ENCODE data around the gene PLCXD1.
"Not testable (repeated sequence)": the region's sequence is repeated elsewhere in the genome, so short reads cannot be mapped to it uniquely, and the experiment has no call there.

Gene PLCXD1

DNA sequence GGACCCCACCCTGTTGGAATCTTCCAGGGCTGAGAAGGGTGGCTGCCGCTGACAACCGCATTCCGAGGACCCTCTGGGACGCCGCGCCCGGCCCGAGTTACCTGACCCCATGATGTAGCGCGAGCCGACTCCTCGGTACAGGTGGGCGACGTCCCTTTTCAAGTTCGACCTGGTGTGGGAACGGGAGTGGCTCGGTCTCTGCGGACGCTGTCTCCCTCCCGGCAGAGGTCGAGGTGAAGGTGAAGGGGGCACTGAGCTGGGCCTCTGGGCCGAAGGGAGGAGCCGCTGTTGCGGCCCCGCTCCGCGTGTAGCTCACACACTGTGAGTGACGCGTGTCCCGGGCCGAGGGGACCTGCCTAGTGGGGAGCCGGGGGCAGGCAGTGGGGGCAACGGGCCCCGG is 32.9 kb downstream of the PLCXD1 start:
- no peak overlapping the region for H3K4me3 ChIP-seq (ENCODE audit: low read depth, low read length)
- no peak for DNase-seq (ENCODE audit: low read depth)

DNA sequence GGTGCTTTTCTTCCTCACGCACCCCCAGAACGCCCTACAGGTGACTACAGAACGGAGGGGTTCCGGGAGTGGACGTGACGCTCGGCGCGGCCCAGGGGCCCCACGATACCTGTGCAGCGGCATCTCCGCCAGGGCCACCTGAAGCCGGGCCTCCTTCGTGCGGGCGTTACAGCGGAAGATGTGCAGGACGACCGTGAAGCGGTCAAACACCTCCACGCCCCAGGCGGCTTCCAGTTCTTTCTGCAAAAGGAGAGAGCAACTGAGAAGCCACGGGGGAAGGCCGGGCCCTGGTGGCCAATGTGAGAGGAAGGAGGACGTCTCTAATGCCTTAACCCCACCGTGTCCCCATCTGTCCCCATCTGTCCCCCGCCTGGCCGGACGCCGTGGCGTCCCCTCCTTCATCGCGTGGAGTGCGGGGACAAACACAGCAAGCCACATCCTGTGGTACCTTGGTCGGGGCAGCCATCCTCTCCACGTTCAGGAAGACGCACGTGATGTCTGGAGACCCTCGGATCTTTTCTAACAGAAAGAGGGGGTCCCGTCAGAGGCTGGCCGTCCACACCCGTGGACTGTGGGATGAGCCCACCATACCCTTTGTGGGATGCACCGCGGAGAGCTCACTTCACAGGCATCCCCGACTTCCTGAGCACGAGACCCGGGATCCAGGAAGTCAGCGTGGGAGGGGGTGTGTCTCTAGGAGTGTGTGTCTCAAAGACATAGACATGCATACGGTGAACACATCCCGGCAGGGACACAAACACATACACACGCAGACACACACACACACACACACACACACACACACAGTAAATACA is 33.8 kb downstream of the PLCXD1 start:
- H3K4me3 ChIP-seq (ENCODE audit: low read depth, low read length), result no peak overlapping the region
- DNase-seq (ENCODE audit: low read depth), result no peak

DNA sequence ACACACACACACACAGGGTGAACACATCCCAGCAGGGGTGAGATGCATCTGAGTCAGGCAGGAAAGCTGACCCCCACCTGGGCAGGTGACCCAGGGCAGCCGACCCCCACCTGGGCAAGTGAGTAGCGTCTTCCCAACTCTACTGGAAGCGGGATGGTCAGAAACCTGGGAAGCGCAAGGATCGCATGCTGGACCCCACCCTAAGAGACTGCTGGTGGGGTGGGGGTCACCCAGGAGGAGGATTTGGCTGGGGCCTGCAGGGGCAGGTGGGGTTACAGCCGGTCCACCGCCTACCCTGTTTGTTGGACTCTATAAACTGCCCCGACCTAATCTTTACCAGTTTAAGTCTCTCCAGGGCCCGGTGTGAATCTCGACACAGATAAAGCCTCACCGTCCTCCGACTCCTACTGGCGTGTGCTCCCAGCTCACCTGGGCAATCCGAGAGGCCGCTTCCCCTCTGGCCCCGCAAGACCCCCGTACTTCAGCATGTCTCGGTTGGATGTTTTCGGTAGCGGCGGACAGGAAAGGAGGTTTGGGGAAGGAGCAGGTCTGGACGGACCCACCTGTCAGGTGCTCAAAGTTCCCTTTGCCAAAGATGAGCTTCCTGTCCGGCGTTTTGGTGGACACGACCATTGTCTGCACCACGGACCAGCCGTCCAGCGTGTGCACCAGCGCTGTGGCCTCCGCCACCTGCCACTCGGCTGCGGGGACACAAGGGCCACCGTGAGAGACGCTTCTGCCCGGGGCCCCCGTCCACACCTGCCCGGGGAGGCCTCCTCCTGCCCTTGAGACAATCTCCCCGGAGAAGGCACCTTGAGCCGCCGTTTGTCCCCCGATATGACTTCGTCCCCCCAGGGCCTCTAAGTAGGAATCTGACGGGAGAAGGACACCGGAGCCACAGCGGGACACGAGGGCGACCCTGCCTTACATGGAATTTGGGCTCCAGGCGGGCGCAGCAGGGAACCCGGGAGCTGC is 35.5 kb downstream of the PLCXD1 start:
- no peak for DNase-seq (ENCODE audit: low read depth)
- H3K4me3 ChIP-seq (ENCODE audit: low read depth, low read length), result no peak overlapping the region

DNA sequence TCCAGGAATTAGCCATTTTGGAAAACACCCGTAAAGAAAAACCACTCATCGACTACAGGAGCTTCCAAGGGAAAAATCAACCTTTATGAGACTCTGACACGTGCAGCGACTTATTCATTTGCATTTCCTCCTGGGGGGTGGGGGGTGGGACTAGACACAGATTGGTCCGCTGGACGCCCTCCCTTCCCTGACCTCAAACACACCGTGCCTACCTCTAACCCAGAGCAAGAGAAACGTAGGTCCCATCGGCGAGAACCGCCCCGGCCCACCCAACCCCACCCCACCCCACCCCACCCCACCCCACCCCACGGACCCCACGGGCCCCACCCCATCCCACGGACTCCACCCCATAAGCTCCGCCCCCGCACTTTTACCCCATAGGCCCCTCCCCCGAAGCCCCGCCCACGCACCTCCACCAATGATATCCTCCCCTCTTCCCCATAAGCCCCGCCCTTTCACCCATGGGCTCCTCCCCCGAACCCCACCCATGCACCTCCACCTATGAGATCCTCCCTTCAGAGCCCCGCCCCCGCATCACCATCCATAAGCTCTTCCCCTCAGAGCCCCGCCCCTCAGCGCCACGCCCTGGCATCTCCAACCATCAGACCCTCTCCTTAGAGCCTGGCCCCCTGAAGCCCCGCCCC is 36.4 kb downstream of the PLCXD1 start:
- peak overlapping the region; percentile 77 for H3K4me3 ChIP-seq (ENCODE audit: low read depth, low read length)
- no peak for DNase-seq (ENCODE audit: low read depth)

DNA sequence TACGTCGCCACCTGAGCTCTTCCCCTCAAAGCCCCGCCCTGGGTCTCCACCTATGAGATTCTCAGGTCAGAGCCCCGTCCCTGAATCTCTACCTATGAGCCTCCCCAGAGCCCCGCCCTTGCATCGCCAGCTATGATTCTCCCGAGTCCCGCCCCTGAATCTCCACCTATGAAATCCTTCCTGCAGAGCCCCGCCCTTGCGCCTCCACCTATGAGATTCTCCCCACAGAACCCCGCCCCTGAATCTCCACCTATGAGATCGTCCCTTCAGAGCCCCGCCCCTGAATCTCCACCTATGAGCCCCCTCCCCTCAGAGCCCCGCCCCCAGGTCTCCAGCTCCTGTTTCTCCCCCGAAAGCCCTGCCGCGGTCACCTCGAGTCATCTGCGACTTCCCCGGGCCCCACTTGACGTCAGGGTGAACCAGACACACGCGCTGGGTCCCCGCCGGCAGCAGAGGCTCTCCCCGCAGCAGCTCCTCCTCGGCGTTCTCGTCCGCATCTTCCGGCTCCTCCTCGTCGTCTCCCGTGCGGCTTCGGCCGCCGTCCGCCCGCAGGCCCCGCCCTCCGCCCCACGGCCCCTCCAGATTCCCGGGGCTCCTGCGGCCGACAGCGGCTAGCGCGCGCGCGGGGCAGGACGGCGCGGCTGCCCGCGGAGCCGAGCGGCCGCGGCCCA is 37.0 kb downstream of the PLCXD1 start:
- peak; percentile 96 for DNase-seq (ENCODE audit: low read depth)
- peak overlapping the region; percentile 77 for H3K4me3 ChIP-seq (ENCODE audit: low read depth, low read length)

DNA sequence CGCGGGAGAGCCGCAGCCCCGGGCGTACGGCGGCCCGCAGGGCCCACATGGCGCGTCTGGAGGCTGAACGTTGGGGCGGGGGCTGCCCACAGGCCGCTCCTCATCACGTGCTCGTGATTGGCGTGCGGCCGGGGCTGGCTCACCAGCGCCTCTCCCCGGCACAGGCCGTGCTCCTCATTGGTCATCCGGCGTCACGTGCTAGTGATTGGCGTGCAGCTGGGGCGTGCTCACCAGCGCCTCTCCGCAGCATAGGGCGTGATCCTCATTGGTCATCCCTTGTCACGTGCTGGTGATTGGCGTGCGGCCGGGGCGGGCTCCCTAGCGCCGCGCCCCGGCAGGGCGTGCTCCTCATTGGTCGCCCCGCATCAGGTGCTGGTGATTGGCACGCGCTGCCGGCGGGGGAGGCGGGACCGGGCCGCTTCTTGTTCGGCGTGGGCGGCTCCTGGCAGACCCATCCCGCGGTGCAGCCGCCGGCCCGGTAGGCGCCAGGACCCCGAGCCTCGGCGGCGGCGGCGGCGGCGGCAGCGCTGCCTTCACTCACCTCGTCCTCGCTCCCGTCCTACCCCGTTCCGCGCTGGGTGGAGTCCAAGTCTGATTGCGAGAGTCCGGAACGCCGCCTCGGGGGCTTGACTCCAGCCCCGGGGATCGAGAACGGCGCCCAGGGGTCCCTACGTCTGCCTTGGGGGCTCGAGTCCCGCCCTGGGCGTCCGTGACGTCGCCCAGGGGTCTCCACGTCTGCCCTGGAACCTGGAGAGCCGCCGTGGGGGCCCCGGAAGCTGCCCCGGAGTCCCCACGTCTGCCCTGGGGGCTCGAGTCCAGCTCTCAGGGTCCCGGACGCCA is 37.8 kb downstream of the PLCXD1 start, which contains the start of gene GTPBP6:
GTPBP6 (minus strand) TSS at position 58 of the 840 bp plus-strand sequence; CDS start at position 49, 9 bp downstream.
- H3K4me3 ChIP-seq (ENCODE audit: low read depth, low read length), result peak within 1 kb of the TSS; percentile 96
- DNase-seq (ENCODE audit: low read depth), result peak; percentile 99

DNA sequence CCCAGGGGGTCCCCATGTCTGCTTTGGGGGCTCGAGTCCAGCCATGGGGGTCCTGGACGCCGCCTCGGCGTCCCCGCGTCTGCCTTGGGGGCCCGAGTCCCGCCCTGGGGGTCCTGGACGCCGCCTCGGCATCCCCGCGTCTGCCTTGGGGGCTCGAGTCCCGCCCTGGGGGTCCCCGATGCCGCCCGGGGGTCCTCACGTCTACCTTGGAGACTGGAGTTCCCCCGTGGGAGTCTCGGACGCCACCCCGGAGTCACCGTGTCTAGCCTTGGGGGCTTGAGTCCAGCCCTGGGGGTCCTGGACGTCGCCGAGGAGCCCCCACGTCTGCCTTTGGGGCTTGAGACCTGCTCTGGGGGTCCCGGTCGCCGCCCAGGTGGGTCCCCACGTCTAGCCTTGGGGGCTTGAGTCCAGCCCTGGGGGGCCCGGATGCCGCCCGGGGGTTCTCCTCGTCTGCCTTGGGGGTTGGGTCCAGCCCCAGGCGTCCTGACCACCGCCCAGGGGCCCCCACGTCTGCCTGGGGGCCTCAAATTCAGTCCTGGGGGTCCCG is 38.5 kb downstream of the PLCXD1 start:
- peak overlapping the region; percentile 96 for H3K4me3 ChIP-seq (ENCODE audit: low read depth, low read length)
- DNase-seq (ENCODE audit: low read depth), result no peak

DNA sequence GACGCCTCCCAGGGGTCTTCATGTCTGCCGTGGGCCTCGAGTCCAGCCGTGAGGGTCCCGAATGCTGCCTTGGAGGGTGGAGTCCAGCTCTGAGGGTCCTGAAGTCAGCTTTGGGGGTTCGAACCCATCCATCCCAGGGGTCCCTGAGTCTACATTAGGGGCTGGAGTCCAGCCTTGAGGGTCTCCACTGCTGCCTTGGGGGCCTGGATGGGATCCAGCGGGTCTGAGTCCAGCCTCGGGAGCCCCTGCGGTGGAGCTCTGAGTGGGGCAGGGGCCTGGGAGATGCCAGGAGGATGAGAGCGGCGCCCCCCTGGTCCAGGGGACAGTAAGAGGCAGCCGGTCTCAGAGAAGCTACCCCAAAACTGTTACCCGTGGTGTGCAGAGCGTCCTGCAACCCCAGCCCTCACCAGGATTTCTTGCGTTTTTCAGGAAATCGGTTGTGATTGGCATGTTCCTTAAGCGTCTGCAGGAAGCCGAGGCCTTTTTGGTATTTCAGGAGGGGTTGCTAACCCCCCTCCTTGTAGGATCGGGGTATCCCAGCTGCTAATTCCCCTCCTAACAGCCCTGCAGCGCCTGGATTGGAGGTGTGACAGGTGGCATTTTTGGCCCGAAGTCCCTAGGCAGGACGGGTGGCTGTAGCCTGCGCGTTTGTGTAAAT is 39.1 kb downstream of the PLCXD1 start:
- no peak for DNase-seq (ENCODE audit: low read depth)
- H3K4me3 ChIP-seq (ENCODE audit: low read depth, low read length), result peak overlapping the region; percentile 96

DNA sequence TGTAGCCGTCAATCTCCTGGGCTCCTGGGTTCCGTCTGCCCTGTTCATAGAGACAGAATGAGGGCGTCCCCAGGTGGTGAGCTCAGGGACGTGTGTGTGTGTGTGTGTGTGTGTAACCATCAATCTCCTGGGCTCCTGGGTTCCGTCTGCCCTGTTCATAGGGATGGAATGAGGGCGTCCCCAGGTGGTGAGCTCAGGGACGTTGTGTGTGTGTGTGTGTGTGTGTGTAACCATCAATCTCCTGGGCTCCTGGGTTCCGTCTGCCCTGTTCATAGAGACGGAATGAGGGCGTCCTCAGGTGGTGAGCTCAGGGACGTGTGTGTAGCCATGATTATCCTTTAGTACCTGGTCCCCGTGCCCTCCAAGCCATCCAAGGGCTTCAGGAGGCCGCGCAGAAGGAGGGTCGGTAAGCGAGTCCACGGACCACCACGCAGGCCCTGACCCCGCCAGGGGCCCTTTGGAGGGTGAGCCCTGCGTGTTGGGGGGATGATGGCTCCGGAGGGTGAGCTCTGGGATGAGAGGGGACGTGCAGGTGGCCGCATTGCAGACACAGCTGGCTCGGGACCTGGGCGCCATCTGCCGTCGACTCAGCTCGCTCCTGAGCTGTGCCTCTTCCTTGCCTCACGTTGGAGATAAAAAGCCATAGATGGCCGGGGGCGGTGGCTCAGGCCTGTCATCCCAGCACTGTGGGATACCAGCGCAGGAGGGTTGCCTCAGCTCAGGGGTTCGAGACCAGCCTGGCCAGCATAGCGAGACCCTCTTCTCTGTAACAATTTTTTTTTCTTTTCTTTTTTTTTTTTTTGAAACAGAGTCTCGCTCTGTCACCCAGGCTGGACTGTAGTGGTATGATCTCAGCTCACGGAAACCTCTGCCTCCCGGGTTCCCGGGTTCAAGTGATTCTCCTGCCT is 42.8 kb downstream of the PLCXD1 start:
- no peak overlapping the region for H3K4me3 ChIP-seq (ENCODE audit: low read depth, low read length)

DNA sequence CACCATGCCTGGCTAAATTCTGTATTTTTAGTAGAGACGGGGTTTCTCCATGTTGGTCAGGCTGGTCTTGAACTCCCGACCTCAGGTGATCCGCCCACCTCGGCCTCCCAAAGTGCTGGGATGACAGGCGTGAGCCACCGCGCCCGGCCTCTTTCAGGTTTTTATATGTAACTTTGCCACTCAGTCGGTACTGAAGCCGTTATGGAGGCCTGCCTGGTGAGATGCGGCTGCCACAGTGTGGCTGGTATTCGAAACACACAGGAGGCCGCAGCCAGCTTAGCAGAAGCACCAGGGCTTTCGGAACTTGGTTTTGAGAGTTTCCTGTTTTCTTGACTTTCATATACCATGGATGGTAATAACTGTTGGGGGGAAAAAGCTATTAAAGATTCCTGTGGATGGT is 43.5 kb downstream of the PLCXD1 start:
- H3K4me3 ChIP-seq (ENCODE audit: low read depth, low read length); DNase-seq (ENCODE audit: low read depth): not testable (repeated sequence)

More for the DNA sequence above, 42.8 kb downstream of the PLCXD1 start:
- peak; percentile 7 for DNase-seq (ENCODE audit: low read depth)

DNA sequence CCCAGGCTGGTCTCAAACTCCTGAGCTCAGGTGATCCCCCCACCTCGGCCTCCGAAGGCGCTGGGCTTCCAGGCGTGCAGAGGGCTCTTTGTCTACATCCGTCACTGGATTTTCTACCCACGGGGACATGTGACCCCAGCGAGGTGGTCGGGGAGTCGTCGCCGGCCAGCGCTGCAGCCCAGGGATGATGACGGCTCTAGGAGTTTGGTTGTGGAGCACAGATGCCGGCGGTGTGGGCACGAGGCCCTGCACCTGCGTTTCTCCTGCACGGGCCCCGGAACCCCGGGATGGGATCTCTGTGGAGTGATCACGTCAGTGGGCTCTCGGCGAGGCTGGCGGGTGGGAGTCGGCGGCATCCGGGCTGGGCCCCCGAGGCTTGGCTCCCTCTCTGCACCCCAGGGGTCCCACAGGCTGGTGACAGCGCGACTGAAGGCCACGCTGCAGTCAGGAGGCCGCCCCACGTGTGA is 46.5 kb downstream of the PLCXD1 start:
- no peak overlapping the region for H3K4me3 ChIP-seq (ENCODE audit: low read depth, low read length)
- DNase-seq (ENCODE audit: low read depth), result no peak

DNA sequence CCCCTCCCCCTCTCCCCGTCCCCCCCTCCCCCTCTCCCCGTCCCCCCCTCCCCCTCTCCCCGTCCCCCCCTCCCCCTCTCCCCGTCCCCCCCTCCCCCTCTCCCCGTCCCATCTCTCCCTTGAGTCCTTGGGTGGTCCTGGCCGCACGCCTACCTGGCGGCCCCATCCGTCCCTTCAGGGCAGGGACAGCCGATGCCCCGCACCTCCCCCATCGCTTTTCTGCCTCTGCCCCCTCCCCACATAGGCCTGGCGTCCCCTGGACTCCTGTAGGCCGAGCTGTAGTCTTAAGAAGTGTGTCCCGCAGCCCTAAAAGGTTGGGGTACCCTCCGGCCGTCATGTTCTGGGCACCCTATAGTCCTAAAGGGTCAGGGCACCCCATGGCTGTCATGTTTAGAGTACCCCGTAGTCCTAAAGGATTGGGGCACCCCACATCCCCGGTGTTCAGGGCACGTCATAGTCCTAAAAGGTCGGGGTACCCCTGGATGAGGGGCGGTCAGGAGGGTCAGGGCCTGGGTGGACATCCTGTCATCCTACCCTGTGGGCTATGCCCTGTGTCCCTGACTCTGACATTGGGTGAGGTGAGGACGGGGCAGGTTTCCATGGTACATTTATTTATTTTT is 48.2 kb downstream of the PLCXD1 start:
- DNase-seq (ENCODE audit: low read depth), result no peak
- no peak overlapping the region for H3K4me3 ChIP-seq (ENCODE audit: low read depth, low read length)

DNA sequence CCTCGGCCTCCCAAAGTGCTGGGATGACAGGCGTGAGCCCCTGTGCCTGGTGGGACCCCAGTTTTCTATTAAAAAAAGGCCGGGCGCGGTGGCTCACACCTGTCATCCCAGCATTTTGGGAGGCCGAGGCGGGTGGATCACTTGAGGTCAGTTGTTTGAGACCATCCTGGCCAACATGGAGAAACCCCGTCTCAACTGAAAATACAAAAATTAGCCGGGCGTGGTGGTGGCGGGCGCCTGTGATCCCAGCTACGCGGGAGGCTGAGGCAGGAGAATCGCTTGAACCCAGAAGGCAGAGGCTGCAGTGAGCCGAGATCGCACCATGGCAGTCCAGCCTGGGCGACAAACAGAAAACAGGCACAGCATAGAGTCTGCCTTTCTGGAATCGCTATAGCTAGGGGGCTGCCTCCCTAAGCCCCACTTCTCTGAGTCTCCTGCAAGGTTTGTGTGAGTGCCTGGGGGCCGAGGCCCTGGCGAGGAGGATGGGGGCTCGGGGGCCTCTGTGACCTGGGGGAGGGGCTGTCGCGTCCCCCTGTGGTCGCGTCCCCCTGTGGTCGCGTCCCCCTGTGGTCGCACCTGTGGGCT is 49.1 kb downstream of the PLCXD1 start:
- DNase-seq (ENCODE audit: low read depth); H3K4me3 ChIP-seq (ENCODE audit: low read depth, low read length): not testable (repeated sequence)

DNA sequence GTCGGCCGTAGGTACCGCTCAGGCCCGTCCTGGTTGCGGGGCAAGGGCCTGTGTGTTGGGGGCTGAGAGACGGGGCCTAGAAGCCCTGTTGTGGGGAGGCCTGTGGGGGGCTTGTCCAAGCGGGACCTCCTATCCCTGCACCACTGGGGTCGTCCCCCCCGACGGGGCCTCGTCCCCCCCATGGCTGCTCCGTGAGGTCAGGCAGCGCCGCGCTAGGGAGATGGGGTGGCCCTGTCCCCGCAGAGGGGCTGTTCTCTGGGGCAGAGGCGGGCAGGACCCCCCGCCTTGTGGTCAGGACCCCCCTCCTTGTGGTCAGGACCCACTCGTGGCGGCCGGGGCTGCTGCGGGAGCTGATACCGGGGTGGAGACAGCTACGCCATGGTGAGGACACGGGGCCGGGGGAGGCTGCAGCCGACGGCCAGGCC is 49.6 kb downstream of the PLCXD1 start:
- H3K4me3 ChIP-seq (ENCODE audit: low read depth, low read length), result no peak overlapping the region
- no peak for DNase-seq (ENCODE audit: low read depth)

DNA sequence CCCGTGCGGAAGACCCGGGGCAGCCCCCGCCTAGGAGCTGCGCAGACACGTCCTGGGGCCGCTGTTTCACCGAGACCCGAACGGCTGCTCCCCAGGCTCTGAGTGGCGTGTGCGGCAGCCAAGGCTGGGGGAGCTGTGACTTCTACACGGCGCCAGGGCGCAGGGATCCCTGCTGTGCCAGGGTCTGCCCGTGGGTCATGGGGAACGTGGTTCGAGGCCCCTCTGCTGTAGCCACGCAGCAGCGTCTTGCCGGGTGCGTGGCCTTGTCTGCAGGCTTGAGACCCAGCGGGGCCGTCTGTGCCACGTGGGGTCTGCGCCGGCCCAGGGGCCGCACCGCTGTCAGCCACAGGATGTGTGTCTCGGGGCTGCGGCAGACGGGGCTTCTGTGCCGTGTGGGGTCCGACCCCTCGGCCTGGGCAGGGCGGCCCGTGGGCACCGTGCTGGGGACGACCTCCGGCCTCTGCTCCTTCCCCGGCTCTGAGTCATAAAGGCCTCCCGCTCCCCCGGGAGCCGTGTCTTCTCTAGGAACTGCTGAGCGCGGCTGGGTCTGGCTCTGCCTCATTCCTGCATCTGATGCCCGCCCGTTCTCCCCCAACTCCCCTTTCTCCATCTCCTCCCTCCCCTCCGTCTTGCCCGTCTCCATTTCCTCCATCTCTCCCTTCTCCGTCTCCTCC is 50.1 kb downstream of the PLCXD1 start:
- H3K4me3 ChIP-seq (ENCODE audit: low read depth, low read length), result peak overlapping the region; percentile 23
- DNase-seq (ENCODE audit: low read depth), result peak; percentile 11

Measured in skeletal muscle cell (primary cell).